HEK293 (cell line): ENCODE data around the gene CRTC1.

ENCODE experiments used
- EGR2 ChIP-seq: fragments of 450-650 bp; formaldehyde crosslinking; IDR thresholded peaks from 2 replicates; pipeline ENCODE4 v1.5.1; 2016; ENCODE audit warnings: low read depth, missing biosample characterization, missing genetic modification characterization
- GLI4 ChIP-seq: fragments of 450-650 bp; formaldehyde crosslinking; IDR thresholded peaks from 2 replicates; pipeline ENCODE4 v1.5.1; 2016; ENCODE audit warnings: missing biosample characterization, missing genetic modification characterization
- GLIS1 ChIP-seq: fragments of 450-650 bp; formaldehyde crosslinking; IDR thresholded peaks from 2 replicates; pipeline ENCODE4 v1.5.1; 2016; ENCODE audit warnings: missing biosample characterization, missing genetic modification characterization
- KLF7 ChIP-seq: fragments of 450-650 bp; formaldehyde crosslinking; IDR thresholded peaks from 2 replicates; pipeline ENCODE4 v1.5.1; 2016; ENCODE audit warnings: missing biosample characterization, missing genetic modification characterization, borderline replicate concordance
- KLF8 ChIP-seq: fragments of 450-650 bp; formaldehyde crosslinking; IDR thresholded peaks from 2 replicates; pipeline ENCODE4 v1.5.1; 2016; ENCODE audit warnings: missing biosample characterization, missing genetic modification characterization
- KLF9 ChIP-seq: fragments of 450-650 bp; formaldehyde crosslinking; IDR thresholded peaks from 2 replicates; pipeline ENCODE4 v1.5.1; 2016; ENCODE audit warnings: missing biosample characterization, missing genetic modification characterization, low read depth
- MZF1 ChIP-seq: fragments of 450-650 bp; formaldehyde crosslinking; IDR thresholded peaks from 2 replicates; pipeline ENCODE4 v1.5.1; 2017; ENCODE audit warnings: missing biosample characterization, missing genetic modification characterization, borderline replicate concordance
- OSR2 ChIP-seq: fragments of 450-650 bp; formaldehyde crosslinking; IDR thresholded peaks from 2 replicates; pipeline ENCODE4 v1.5.1; 2016; ENCODE audit warnings: missing biosample characterization, missing genetic modification characterization
- PATZ1 ChIP-seq: fragments of 450-650 bp; formaldehyde crosslinking; IDR thresholded peaks from 2 replicates; pipeline ENCODE4 v1.5.1; 2016; ENCODE audit warnings: missing biosample characterization, missing genetic modification characterization
- PRDM1 ChIP-seq: fragments of 450-650 bp; formaldehyde crosslinking; IDR thresholded peaks from 2 replicates; pipeline ENCODE4; 2016; ENCODE audit warnings: missing biosample characterization, missing genetic modification characterization
- PRDM10 ChIP-seq: fragments of 450-650 bp; formaldehyde crosslinking; IDR thresholded peaks from 2 replicates; pipeline ENCODE4 v1.5.1; 2016; ENCODE audit warnings: missing biosample characterization, missing genetic modification characterization
- ZEB2 ChIP-seq: fragments of 450-650 bp; formaldehyde crosslinking; IDR thresholded peaks from 2 replicates; pipeline ENCODE4 v1.5.1; 2016; ENCODE audit warnings: missing biosample characterization, missing genetic modification characterization
- ZNF138 ChIP-seq: fragments of 450-650 bp; formaldehyde crosslinking; IDR thresholded peaks from 2 replicates; pipeline ENCODE4 v1.5.1; 2016; ENCODE audit warnings: missing biosample characterization, missing genetic modification characterization, borderline replicate concordance
- ZNF16 ChIP-seq: fragments of 450-650 bp; formaldehyde crosslinking; IDR thresholded peaks from 2 replicates; pipeline ENCODE4 v1.5.1; 2016; ENCODE audit warnings: low read depth, missing biosample characterization, missing genetic modification characterization
- ZNF211 ChIP-seq: fragments of 450-650 bp; formaldehyde crosslinking; IDR thresholded peaks from 2 replicates; pipeline ENCODE4 v1.5.1; 2016; ENCODE audit warnings: low read depth, missing biosample characterization, missing genetic modification characterization
- ZNF335 ChIP-seq: fragments of 450-650 bp; formaldehyde crosslinking; conservative IDR thresholded peaks from 2 replicates; pipeline ENCODE4 v1.5.1; 2016; ENCODE audit warnings: missing biosample characterization, missing genetic modification characterization
- ZNF354C ChIP-seq: fragments of 450-650 bp; formaldehyde crosslinking; IDR thresholded peaks from 2 replicates; pipeline ENCODE4 v1.5.1; 2016; ENCODE audit warnings: missing biosample characterization, missing genetic modification characterization, low read depth, borderline replicate concordance
- ZNF394 ChIP-seq: fragments of 450-650 bp; formaldehyde crosslinking; IDR thresholded peaks from 2 replicates; pipeline ENCODE4 v1.5.1; 2016; ENCODE audit warnings: missing biosample characterization, missing genetic modification characterization, mild to moderate bottlenecking, moderate library complexity, borderline replicate concordance
- ZNF416 ChIP-seq: fragments of 450-650 bp; formaldehyde crosslinking; IDR thresholded peaks from 2 replicates; pipeline ENCODE4 v1.5.1; 2016; ENCODE audit warnings: missing biosample characterization, missing genetic modification characterization
- ZNF530 ChIP-seq: fragments of 450-650 bp; formaldehyde crosslinking; IDR thresholded peaks from 2 replicates; pipeline ENCODE4 v1.5.1; 2016; ENCODE audit warnings: low read depth, missing biosample characterization, missing genetic modification characterization
- ZNF544 ChIP-seq: fragments of 450-650 bp; formaldehyde crosslinking; IDR thresholded peaks from 2 replicates; pipeline ENCODE4 v1.5.0; 2017; ENCODE audit warnings: missing biosample characterization, missing genetic modification characterization
- ZNF600 ChIP-seq: fragments of 450-650 bp; formaldehyde crosslinking; IDR thresholded peaks from 2 replicates; pipeline ENCODE4 v1.5.1; 2016; ENCODE audit warnings: missing biosample characterization, missing genetic modification characterization
- ZNF623 ChIP-seq: fragments of 450-650 bp; formaldehyde crosslinking; IDR thresholded peaks from 2 replicates; pipeline ENCODE4 v1.5.1; 2016; ENCODE audit warnings: missing biosample characterization, missing genetic modification characterization
- ZNF624 ChIP-seq: fragments of 450-650 bp; formaldehyde crosslinking; IDR thresholded peaks from 2 replicates; pipeline ENCODE4 v1.5.1; 2017; ENCODE audit warnings: missing biosample characterization, missing genetic modification characterization
- ZNF626 ChIP-seq: fragments of 450-650 bp; sonication (Bioruptor Pico); formaldehyde crosslinking; IDR thresholded peaks from 2 replicates; pipeline ENCODE4 v1.5.1; 2018; ENCODE audit warnings: missing biosample characterization, missing genetic modification characterization, inconsistent platforms
- ZXDB ChIP-seq: fragments of 450-650 bp; formaldehyde crosslinking; IDR thresholded peaks from 2 replicates; pipeline ENCODE4 v1.5.1; 2016; ENCODE audit warnings: missing biosample characterization, missing genetic modification characterization
- TF ChIP-seq, protein P1 (sequence below): fragments of 450-650 bp; formaldehyde crosslinking; IDR thresholded peaks from 2 replicates; pipeline ENCODE4 v1.5.1; 2016; ENCODE audit warnings: missing biosample characterization, missing genetic modification characterization, borderline replicate concordance
- TF ChIP-seq, protein P2 (sequence below): fragments of 450-650 bp; formaldehyde crosslinking; IDR thresholded peaks from 2 replicates; pipeline ENCODE4; 2016; ENCODE audit warnings: missing biosample characterization, missing genetic modification characterization

CRTC1 gene

DNA sequence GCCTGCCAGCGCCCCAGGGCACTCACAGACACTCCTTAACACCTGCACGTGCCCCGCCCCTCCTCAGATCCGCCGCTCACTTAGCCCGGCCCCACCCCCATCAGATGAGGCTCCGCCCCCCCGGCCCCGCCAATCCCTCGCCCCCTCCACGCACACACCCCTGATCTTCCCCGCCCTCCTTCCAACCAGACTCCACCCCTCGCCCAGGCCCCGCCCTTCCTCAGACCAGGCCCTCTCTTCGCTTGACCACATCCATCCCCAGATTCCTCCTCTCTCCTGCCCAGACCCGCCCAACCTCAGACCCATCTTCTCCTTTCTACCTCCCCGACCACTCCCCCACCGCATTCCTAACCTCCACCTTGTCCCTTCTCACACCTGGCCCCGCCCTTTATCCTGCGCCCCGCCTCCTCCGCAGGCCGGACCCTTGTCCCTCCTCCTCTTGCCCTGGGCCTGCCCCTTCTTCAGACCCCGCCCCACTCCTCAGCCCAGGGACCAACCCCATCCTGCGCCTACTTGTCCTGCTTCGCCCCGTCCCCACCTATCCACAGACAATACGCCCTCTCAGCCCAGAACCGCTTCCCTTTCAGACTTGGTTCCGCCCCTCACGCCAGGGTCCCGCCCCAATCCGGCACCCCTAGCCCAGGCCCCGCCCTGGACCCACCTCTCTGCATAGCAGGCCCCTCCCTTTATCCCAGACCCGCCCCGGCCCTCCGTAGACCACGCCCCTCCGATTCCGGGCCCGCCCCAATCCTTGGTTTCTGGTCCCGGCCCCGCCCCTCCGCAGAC is 47.1 kb upstream of the CRTC1 start (continued):
- TF ChIP-seq EGR2 (tag by site-specific recombination) (no peak), ZNF623 (tag by site-specific recombination) (no peak), ZNF544 (no peak), ZNF354C (tag by site-specific recombination) (no peak), ZNF16 (tag by site-specific recombination) (no peak), GLI4 (tag by site-specific recombination) (no peak), ZNF138 (no peak), PATZ1 (tag by site-specific recombination) (peak; percentile 71), ZNF416 (tag by site-specific recombination) (no peak), ZNF530 (no peak), PRDM10 (tag by site-specific recombination) (peak; percentile 91), ZNF394 (no peak), ZXDB (tag by site-specific recombination) (no peak), ZNF624 (tag by site-specific recombination) (no peak), ZNF211 (no peak), ZNF626 (tag by site-specific recombination) (no peak), ZNF335 (tag by site-specific recombination) (peak; percentile 59), KLF7 (tag by site-specific recombination) (0 out of 2 replicates have a peak, but pooled peaks have one; percentile 68), GLIS1 (no peak; the same call in 1 of the 2 replicates), ZNF600 (tag by site-specific recombination) (no peak), PRDM1 (tag by site-specific recombination) (no peak), MZF1 (no peak), OSR2 (no peak), ZEB2 (peak; percentile 86), KLF9 (peak; percentile 94), KLF8 (tag by site-specific recombination) (peak; percentile 95)
- TF ChIP-seq, protein P1, sequence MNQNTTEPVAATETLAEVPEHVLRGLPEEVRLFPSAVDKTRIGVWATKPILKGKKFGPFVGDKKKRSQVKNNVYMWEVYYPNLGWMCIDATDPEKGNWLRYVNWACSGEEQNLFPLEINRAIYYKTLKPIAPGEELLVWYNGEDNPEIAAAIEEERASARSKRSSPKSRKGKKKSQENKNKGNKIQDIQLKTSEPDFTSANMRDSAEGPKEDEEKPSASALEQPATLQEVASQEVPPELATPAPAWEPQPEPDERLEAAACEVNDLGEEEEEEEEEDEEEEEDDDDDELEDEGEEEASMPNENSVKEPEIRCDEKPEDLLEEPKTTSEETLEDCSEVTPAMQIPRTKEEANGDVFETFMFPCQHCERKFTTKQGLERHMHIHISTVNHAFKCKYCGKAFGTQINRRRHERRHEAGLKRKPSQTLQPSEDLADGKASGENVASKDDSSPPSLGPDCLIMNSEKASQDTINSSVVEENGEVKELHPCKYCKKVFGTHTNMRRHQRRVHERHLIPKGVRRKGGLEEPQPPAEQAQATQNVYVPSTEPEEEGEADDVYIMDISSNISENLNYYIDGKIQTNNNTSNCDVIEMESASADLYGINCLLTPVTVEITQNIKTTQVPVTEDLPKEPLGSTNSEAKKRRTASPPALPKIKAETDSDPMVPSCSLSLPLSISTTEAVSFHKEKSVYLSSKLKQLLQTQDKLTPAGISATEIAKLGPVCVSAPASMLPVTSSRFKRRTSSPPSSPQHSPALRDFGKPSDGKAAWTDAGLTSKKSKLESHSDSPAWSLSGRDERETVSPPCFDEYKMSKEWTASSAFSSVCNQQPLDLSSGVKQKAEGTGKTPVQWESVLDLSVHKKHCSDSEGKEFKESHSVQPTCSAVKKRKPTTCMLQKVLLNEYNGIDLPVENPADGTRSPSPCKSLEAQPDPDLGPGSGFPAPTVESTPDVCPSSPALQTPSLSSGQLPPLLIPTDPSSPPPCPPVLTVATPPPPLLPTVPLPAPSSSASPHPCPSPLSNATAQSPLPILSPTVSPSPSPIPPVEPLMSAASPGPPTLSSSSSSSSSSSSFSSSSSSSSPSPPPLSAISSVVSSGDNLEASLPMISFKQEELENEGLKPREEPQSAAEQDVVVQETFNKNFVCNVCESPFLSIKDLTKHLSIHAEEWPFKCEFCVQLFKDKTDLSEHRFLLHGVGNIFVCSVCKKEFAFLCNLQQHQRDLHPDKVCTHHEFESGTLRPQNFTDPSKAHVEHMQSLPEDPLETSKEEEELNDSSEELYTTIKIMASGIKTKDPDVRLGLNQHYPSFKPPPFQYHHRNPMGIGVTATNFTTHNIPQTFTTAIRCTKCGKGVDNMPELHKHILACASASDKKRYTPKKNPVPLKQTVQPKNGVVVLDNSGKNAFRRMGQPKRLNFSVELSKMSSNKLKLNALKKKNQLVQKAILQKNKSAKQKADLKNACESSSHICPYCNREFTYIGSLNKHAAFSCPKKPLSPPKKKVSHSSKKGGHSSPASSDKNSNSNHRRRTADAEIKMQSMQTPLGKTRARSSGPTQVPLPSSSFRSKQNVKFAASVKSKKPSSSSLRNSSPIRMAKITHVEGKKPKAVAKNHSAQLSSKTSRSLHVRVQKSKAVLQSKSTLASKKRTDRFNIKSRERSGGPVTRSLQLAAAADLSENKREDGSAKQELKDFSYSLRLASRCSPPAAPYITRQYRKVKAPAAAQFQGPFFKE, result no peak
- TF ChIP-seq, protein P2, sequence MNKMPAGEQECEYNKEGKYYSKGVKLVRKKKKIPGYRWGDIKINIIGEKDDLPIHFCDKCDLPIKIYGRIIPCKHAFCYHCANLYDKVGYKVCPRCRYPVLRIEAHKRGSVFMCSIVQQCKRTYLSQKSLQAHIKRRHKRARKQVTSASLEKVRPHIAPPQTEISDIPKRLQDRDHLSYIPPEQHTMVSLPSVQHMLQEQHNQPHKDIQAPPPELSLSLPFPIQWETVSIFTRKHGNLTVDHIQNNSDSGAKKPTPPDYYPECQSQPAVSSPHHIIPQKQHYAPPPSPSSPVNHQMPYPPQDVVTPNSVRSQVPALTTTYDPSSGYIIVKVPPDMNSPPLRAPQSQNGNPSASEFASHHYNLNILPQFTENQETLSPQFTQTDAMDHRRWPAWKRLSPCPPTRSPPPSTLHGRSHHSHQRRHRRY, result no peak
